Suppressor macrophage (primary cell): ENCODE data around the gene CENPS.
"Not testable (repeated sequence)": the region's sequence is repeated elsewhere in the genome, so short reads cannot be mapped to it uniquely, and the experiment has no call there.

ENCODE experiments used
- DNase-seq, 4 experiments: peaks; one replicate each; pipeline ENCODE4 v3.0.0-alpha.2; 2020 to 2022

Gene CENPS

DNA sequence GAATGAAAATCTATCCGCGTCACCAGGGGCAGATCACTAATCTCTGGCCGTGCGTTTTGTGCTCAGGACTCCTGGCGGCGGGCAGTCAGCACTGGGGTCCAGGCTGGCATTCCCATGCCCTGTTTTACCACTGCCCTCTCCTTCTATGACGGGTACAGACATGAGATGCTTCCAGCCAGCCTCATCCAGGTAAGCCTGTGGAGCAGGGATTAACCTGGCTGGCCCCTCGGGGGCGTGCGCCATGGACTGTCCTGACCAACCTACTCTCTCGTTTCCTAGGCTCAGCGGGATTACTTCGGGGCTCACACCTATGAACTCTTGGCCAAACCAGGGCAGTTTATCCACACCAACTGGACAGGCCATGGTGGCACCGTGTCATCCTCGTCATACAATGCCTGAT is 10.9 kb upstream of the CENPS start:
- DNase-seq: no peak

DNA sequence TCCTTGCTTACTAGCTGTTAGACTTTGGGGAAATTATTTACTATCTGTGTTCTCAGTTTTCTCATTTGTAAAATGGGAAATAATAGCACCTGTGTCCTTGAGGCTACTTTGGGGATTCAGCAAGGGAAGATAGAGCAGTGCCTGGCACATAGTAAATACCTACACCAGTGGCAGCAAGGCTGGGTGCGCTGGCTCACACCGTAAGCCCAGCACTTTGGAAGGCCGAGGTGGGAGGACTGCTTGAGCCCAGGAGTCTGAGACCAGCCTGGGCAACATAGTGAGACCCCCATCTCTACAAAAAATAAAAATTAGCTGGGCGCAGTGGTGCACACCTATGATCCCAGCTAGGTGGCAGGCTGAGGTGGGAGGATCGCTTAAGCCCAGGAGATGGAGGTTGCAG is 8.6 kb upstream of the CENPS start:
- no peak for DNase-seq

DNA sequence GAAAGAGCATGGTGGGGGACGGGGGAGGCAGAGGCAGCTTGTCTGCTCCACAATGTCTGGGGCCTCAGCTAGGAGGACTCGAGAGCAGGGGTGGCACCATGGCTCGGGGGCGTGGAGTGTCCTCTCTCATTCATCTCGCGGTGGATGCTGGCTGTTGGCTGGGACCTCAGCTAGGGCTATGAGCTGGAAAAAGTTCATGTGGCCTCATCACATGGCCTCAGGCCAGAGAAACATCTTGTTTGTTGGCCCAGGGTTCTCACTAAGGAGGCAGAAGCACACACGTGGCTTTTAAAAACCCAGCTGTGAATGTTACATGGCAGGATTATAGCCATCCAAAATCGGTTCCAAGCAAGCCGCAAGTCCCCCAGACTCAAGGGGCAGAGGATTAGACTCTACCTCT is 6.2 kb upstream of the CENPS start:
- no peak for DNase-seq

DNA sequence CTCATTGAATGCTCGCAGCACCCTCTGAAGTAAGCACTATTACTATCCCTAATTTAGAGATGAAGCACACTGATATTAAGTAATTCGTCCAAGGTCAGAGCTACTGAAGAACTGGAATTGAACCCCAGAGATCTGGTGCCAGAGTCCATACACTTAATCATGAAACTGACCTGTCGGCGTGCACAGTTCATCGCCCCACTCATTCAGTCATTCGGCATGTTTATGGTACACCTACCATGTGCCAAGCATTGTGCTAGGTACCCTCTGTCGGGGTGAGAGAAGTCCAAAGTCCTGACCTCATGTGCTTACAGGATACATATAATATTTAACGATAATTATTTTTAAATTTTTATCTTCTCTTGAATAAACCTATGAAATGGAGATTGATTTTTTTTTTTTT is 5.6 kb upstream of the CENPS start:
- no peak for DNase-seq

DNA sequence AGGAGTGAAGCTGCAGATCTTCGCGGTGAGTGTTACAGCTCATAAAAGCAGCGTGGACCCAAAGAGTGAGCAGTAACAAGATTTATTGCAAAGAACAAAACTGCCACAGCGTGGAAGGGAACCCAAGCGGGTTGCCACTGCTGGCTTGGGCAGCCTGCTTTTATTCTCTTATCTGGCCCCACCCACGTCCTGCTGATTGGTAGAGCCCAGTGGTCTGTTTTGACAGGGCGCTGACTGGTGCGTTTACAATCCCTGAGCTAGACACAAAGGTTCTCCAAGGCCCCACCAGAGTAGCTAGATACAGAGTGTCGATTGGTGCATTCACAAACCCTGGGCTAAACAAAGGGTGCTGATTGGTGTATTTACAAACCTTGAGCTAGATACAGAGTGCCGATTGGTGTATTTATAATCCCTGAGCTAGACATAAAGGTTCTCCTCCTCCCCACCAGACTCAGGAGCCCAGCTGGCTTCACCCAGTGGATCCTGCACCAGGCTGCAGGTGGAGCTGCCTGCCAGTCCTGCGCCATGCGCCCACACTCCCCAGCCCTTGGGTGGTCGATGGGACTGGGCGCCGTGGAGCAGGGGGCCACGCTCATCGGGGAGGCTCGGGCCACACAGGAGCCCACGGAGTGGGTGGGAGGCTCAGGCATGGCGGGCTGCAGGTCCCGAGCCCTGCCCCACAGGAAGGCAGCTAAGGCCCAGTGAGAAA is 4.3 kb upstream of the CENPS start:
- not testable (repeated sequence) for DNase-seq

DNA sequence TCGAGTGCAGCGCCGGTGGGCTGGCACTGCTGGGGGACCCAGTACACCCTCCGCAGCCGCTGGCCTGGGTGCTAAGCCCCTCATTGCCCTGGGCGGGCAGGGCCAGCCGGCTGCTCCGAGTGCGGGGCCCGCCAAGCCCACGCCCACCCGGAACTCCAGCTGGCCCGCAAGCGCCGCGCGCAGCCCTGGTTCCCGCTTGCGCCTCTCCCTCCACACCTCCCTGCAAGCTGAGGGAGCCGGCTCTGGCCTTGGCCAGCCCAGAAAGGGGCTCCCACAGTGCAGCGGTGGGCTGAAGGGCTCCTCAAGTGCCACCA is 3.7 kb upstream of the CENPS start:
- not testable (repeated sequence) for DNase-seq

DNA sequence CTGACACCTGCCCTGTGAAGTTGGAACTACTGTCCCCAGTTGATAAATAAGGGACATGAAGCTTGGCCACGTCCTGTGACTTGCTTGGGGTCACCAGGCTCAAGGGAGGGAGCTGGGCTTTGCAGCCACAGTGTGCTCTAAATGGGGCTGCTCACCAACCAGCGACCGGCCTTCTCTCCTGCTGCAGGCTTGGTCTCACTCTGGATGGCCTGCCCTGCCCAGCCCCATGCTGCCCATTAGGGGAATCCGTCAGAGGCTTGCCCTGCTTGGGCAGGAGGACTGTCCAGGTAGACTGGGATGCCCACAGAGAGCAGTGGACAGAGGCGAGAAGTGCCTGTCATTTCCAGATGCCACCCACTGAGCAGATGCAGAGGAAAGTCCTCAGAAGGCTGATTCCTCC is 1.2 kb upstream of the CENPS start:
- no peak for DNase-seq

DNA sequence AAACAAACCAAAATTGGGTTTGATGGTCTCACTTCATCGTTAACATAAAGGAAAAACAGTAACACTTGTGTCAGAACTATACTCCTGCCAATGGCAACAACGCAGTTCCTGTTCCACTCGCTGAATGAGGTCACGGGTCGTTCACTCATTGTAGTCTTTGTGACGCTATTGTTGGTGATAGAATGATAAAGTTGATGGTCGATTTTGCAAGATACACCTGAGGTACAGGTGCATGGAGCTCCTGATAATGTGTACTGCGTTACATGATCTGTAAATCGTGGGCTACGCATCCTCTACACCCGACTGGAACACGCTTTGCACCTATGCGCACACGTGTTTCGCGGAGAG is 391 bp upstream of the CENPS start:
- DNase-seq: peak; percentile 50 to 75 (median 64)

DNA sequence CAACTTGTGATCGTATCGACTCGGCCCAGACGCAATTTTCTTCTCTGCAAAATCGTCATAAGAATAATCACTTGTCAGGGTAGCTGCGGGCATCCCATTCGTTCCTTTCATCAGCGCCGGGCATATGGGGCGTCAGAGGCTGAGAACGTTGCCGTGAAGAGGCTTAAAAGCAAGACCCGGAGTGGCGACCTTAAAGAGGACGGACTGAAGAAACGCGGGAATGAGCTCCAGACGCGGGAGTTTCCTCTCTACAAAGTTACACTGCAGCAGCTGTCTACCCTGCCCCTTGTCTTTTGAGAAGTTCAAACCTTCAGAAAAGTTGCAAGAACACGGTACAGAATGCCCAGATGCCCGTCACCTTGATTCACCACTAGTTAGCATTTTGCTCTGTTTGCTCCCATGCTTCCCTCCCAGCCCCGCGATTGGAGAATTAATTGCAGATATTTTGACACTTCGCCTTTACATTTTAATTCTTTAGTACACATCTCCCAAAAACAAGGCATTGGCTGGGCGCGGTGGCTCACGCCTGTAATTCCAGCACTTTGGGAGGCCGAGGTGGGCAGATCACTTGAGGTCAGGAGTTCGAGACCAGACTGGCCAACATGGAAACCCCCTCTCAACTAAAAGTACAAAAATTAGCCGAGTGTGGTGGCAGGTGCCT is 967 bp downstream of the CENPS start:
- DNase-seq: peak in 3 of 4 experiments; percentile 18 to 40 (median 24)

DNA sequence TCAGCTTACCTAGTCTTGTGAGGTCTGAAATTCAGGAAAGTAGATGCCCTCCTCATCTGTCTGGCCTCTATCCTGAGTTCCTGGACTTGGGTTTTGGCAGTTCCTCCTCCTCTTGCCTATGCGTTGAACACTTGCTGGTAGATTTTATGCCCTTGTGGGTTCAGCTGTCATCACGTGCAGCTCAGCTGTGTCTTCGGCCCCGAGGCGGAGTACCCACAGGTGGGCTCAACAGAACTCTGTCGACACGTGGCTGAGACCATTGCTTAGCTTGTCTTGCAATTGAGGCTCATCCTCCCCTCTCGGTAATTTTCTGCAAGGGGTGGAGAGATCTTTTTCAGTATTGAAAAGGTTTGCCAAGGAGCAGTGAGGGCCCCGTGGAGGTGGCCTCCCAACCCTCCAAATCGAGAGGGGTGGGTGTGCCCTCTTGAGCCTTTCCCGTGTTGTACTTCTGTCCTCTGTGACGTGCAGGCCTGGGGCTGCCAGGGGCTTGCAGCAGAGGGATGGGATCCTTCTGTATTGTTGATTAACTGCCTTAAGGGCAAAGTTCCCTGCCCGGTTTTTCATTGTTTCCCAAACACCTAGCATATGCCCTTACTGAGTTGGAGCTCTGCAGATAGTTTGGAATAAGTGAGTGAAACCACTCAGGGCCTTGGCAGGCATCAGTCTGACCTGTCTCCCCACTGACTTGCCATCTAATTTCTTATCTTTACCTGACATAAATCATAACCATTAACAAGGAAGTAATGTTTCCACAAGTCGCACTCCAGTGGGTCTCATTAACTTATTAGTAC is 2.9 kb downstream of the CENPS start:
- DNase-seq: no peak

DNA sequence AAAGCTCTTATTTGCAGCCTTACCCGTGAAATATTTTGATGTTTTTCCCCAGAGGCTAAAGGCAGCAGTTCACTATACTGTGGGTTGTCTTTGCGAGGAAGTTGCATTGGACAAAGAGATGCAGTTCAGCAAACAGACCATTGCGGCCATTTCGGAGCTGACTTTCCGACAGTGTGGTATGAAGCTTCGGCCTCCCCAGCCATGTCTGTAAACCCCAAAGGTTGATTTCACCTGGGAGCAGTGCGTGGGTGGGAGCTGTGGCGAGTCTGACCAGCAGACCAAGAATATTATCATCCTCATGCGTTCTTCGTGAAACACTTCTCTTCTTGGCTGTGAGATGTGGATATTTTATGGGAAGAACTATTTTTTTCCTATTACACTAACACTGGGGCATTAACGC is 3.6 kb downstream of the CENPS start:
- DNase-seq: no peak

DNA sequence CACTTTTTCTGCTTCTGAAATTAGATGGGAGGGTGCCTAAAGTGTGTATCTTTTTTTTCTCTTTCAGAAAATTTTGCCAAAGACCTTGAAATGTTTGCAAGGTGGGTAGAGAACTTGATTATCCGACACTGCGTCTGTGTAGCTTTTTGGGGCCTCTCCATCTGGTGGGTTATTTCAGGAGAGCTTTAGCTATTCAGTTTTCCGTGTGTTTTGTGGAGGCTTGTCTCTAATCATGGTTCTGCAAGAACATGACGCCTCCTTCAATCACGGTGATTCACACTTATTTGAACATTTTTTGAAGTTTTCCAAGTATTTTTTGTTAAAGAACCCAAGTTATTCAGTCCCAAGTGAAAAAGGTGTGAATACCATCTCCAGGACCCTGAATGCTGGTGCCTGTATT is 4.4 kb downstream of the CENPS start:
- DNase-seq: no peak

DNA sequence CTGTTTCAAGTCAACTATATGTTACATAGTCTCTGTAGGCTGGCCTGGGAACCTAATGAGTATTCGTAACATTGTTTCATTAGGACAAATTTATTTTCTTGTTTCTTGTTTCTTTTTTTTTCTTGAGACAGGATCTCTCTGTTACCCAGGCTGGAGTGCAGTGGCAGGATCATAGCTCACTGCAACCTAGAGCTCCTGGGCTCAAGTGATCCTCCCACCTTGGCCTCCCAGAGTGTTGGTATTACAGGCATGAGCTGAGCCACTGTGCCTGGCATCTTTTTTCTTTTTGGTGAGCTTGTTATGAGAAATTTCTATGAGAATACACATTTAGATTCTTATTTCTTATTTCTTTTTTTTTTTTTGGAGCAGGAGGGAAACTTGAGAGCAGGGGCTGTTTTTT is 6.8 kb downstream of the CENPS start:
- DNase-seq: no peak

DNA sequence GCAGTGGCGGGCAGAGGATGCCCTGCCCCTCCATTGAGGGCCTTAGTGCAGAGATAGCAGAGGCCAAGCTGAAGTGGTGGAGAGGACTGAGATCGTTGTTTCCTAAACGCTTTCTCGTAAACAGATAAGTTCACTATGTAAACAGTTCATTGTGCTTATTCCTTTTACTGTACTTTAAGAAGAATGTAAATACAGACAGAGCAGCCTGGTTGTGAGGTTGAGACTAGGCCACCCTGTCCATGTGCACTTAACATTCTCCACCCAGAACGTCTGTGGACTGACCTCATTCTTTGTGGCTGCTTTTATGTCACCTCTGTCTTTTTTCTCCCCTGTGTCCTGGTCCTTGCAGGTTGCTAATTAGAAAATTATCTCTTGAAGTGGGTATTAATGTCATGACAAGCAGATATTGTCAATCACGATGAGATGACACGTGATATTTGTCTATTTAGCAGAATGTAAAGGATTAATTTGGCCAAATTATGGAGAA is 8.5 kb downstream of the CENPS start:
- no peak for DNase-seq

DNA sequence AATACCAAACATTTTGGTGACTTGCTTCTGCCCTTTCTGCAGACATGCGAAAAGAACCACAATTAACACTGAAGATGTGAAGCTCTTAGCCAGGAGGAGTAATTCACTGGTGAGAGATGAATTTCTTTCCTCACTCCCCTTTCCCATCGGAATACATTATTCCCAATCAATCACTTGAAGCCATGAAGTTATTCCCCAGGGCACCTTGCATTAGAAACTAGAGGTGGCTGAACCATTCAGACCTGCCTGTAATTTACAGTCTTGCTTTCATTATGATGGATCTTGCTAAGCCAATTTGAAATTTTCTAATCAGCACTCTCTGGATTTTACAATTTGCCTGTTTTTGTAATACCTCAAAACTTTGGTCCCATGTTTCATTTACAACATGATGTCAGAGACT is 10.1 kb downstream of the CENPS start:
- no peak for DNase-seq

DNA sequence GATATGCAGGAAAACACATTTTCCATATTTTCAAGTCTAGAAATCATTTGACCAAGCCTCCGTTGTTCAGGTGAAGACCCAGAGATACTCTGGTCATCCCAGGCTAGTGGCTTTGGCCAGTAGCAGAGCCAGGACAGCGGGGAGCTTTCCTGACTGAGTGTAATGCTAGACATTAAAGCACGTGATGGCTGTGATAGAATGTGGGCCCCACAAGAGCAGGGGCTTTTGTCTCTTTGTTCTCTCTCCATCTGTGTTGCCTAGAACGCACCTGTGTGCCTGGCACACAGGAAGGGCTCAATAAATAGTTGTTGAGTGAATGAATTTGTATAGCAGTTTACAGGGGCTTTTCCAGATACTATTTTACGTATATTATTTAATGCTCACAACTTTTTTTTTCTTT is 10.6 kb downstream of the CENPS start:
- DNase-seq: no peak

DNA sequence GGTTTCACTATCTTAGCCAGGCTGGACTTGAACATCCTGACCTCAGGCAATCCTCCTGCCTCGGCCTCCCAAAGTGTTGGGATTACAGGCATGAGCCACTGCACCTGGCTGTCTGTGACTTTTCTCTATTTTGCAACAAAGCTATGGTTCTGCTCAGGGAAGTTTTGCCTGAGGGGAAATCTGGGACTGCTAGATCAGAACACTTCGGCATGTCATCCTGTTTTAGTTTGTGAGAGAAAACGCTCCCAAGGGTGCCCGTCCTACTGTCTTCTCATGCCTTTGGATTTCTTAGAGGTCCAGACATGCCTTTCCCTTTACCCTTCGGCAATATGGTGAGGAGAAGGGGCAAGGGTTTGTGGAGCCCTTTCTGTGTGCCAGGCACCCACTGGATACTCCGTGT is 14.0 kb downstream of the CENPS start:
- no peak for DNase-seq

DNA sequence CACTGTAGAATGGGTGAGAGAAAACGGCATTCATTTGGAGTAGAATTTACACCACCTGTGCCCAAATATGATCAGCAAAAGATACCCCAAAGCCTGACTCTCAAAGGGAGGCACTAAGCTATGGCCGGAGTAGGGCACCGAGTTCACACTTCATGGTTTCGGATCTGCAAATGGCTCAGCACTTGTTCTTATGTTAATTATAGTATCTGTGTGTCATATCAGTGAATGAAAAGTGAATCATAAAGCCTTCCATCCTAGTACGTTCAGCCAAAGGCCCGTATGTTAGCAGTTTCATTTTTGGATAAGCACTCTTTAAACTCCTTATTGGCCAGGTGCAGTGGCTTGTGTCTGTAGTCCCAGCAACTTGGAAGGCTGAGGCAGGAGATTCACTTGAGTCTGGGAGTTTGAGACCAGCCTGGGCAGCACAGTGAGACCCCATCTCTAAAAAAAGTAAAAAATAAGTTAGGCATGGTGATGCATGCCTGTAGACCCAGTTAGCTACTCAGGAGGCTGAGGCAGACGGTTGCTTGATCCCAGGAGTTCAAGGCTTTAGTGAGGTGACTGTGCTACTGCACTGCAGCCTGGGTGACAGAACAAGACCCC is 14.7 kb downstream of the CENPS start:
- no peak for DNase-seq

DNA sequence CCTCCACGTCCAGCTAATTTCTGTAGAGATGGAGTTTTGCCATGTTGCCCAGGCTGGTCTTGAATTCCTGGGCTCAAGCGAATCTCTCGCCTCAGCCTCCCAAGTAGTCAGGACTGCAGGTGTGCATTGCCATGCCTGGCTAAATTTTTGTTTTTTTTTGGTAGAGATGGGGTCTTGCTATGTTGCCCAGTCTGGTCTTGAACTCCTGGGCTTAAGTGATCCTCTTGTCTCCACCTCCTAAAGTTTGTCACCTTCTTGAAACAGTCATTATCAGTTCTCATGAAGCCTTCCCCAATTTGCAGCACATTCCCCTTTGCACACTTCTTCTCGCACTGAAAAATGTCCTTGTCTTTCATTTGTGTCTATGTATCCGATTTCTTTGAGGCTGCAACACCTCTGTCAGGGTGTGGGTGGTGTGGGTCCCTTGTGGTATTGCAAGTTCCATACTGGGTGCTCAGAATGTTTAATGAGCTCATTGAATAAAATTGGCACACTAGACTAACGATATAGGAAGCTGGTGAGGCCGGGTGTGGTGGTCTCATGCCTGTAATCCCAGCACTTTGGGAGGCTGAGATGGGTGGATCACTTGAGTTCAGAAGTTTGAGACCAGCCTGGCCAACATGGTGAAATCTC is 16.7 kb downstream of the CENPS start:
- no peak for DNase-seq

DNA sequence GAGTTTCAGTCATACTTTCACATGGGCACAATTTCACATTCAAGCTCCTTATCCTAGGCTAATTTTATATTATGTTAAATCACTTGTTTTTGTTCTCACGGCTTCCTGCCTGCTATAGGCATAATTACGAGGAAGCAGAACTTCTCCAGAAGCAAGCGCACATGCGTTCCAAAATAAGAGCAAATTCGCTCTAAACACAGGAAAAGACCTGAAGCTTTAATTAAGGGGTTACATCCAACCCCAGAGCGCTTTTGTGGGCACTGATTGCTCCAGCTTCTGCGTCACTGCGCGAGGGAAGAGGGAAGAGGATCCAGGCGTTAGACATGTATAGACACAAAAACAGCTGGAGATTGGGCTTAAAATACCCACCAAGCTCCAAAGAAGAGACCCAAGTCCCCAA is 19.5 kb downstream of the CENPS start, which contains the start of gene CORT:
TSS of gene CORT (plus strand) at position 281 of the 400 bp plus-strand sequence. CDS start 193 bp downstream, outside the sequence.
- no peak for DNase-seq

DNA sequence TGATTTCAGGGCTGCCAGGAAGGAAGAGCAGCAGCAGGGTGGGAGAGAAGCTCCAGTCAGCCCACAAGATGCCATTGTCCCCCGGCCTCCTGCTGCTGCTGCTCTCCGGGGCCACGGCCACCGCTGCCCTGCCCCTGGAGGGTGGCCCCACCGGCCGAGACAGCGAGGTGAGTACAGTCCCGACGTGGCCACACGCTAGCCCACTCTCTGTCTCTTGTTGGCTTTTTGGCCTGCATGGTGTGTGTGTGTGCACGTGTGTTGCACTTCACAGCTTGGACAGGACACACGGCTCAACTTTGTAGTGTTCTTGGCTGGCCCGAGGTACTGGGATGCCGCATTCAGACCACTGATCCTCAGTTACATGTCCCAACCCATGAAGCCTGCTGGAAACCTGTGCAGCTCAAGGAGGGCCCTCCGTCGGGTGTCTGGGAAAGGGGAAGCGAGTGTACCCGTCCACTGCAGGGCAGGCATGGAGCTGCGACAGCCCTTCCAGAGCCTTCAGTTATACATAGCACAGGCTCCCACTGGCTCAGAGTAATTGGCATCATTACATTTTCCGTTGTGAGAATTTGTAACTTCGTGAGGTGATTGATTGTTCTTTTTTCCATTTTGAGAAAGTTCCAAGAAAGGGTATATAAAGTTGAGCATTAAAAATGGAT is 20.1 kb downstream of the CENPS start:
- no peak for DNase-seq

DNA sequence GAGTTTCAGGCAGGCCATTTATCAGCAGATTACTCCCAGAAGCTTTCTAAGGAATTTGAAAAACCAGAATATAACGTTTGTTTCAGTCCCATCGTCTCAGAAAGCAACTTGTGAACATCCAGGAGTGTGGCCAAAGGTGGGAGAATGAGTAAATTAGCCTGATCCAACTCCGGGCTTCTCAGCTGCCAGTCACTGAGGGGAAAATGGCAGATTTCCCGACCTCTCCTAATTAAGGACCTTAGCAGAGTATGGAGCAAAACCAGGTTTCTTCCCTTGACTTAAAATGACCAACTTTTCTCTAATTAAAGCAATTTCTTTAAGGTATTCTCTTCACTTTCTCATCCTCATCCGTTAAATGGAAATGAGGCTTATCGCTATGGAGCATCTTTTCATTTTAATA is 20.6 kb downstream of the CENPS start:
- no peak for DNase-seq
